Breast epithelium (tissue), 4 donors: ENCODE measurements around the gene ST7. TPM values are rescaled to one million over a fixed set of nuclear protein-coding genes. Genes with fewer than 3 reads are reported as not detected.

Experiments used
- DNase-seq, 2 donors: peaks; one replicate each; pipeline ENCODE4 v3.0.0-alpha.2; 2019; ENCODE audit warnings: low spot score in 2 of 2
- H3K27ac ChIP-seq, 2 donors: fragments of 200-600 bp; sonication (generic) in 1 of 2; one replicate each; pipeline ENCODE4 v1.5.1; 2016 to 2019; ENCODE audit warnings: mild to moderate bottlenecking in 1 of 2
- H3K27me3 ChIP-seq, 2 donors: fragments of 200-600 bp; sonication (generic) in 1 of 2; one replicate each; pipeline versions ENCODE4 v1.5.1 to v1.6.0; 2017 to 2019; ENCODE audit warnings: control low read depth in 1 of 2, mild to moderate bottlenecking in 1 of 2
- H3K36me3 ChIP-seq: fragments of 200-600 bp; one replicate; pipeline ENCODE4 v1.5.1; 2019
- H3K4me1 ChIP-seq, 2 donors: fragments of 200-600 bp; sonication (generic); one replicate each; pipeline ENCODE4 v1.5.1; 2016 to 2019; ENCODE audit warnings: control low read depth in 1 of 2
- H3K4me3 ChIP-seq, 3 donors: fragments of 200-600 bp; sonication (generic); 1 replicate in 2 of 3; 2 replicates in 1 of 3; pipeline ENCODE4 v1.5.1; 2016 to 2019; ENCODE audit warnings: mild to moderate bottlenecking in 3 of 3, moderate library complexity in 2 of 3
- H3K9me3 ChIP-seq, 2 donors: fragments of 200-600 bp; sonication (generic) in 1 of 2; one replicate each; pipeline ENCODE4 v1.5.1; 2016 to 2019; ENCODE audit warnings: control low read depth in 1 of 2
- CTCF ChIP-seq, 3 donors: fragments of 450-650 bp; IDR thresholded peaks; one replicate each; pipeline ENCODE4 v1.5.1; 2016 to 2017; ENCODE audit warnings: antibody characterized with exemption in 3 of 3, mild to moderate bottlenecking in 3 of 3, moderate library complexity in 3 of 3
- POLR2A ChIP-seq: fragments of 450-650 bp; IDR thresholded peaks from one replicate; pipeline ENCODE4 v1.6.1; 2016; ENCODE audit warnings: antibody characterized with exemption, mild to moderate bottlenecking, moderate library complexity
- POLR2AphosphoS5 ChIP-seq, 3 donors: sonication (generic); formaldehyde crosslinking; IDR thresholded peaks; one replicate each; pipeline ENCODE4 v1.6.1; 2017; ENCODE audit warnings: antibody characterized with exemption in 3 of 3
- intact Hi-C: fragments of 100-400 bp; cut with DNase I; formaldehyde crosslinking; loops from one replicate; pipeline ENCODE4 v1.15.1; 2023; ENCODE audit warnings: low total_unique reads
- total RNA-seq, 3 donors: library from RNA; depleted of rRNA; stranded (reverse); fragments of >200 nt; gene quantifications; one replicate each; pipeline ENCODE4 v1.1.0, GENCODE V29; 2016

The ST7 gene
- total RNA-seq, 3 donors from 2014 or later, result 24.3 to 41.4 (median 27.5) TPM

GRCh38 chr7:117038408-117038807 is 85.1 kb downstream of the ST7 start:
- TF ChIP-seq POLR2AphosphoS5 (IDR thresholded peaks at IDR 0.05), result no peak
- TF ChIP-seq CTCF (IDR thresholded peaks at IDR 0.05), result no peak
- TF ChIP-seq POLR2A, result no peak
- Histone ChIP-seq H3K4me1 (no peaks in the 10 kb centered on the region), H3K36me3 (no peaks in the 10 kb centered on the region), H3K9me3 (no peaks in the 10 kb centered on the region), H3K27ac (no peak overlapping the region), H3K4me3 (no peak overlapping the region), H3K27me3 (no peaks in the 10 kb centered on the region)
- intact Hi-C loops, result no loop called here
- no peak for DNase-seq

DNA sequence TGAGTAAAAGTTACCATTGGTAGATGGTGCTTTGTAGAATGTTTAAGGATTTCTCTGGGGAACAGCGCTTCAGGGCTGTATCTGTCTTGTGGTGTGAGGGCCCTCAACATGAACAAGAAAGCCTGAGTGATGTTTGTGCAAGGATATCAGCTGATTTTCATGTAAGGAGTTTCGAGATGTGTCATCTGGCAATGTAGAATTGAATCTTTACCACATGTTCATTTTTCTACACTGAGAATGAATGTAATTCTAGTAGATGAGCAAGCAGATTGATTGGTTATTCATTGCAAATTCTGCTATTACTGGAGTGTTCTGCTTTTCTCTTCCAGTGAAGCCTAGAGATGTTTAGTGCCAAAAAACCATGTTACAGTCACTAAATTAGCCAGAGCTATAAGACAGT is 87.7 kb downstream of the ST7 start:
- Histone ChIP-seq H3K4me1 (no peaks in the 10 kb centered on the region), H3K4me3 (no peak overlapping the region), H3K27me3 (no peaks in the 10 kb centered on the region), H3K9me3 (no peaks in the 10 kb centered on the region), H3K36me3 (no peaks in the 10 kb centered on the region), H3K27ac (no peak overlapping the region)
- intact Hi-C loops, result no loop called here
- TF ChIP-seq CTCF (IDR thresholded peaks at IDR 0.05) (no peak), POLR2AphosphoS5 (IDR thresholded peaks at IDR 0.05) (no peak), POLR2A (no peak)
- DNase-seq, result no peak

GRCh38 chr7:117041822-117042221 is 88.5 kb downstream of the ST7 start:
- TF ChIP-seq POLR2A (no peak), POLR2AphosphoS5 (IDR thresholded peaks at IDR 0.05) (no peak), CTCF (IDR thresholded peaks at IDR 0.05) (no peak)
- Histone ChIP-seq H3K27me3 (no peaks in the 10 kb centered on the region), H3K4me3 (no peak overlapping the region), H3K27ac (no peak overlapping the region), H3K36me3 (no peaks in the 10 kb centered on the region), H3K4me1 (no peaks in the 10 kb centered on the region), H3K9me3 (no peaks in the 10 kb centered on the region)
- no peak for DNase-seq
- intact Hi-C loops, result no loop called here

GRCh38 chr7:117043108-117043825 is 90.0 kb downstream of the ST7 start:
- H3K4me1 ChIP-seq, result peaks cover 0 to 10% of the 10 kb centered on the region in 2 donors
- no peaks in the 10 kb centered on the region for H3K9me3 ChIP-seq
- intact Hi-C loops, result no loop called here
- H3K27me3 ChIP-seq, result no peaks in the 10 kb centered on the region
- TF ChIP-seq CTCF (IDR thresholded peaks at IDR 0.05) (no peak), POLR2AphosphoS5 (IDR thresholded peaks at IDR 0.05) (no peak), POLR2A (no peak)
- no peak overlapping the region for H3K27ac ChIP-seq
- H3K36me3 ChIP-seq, result no peaks in the 10 kb centered on the region
- no peak for DNase-seq
- no peak overlapping the region for H3K4me3 ChIP-seq

DNA sequence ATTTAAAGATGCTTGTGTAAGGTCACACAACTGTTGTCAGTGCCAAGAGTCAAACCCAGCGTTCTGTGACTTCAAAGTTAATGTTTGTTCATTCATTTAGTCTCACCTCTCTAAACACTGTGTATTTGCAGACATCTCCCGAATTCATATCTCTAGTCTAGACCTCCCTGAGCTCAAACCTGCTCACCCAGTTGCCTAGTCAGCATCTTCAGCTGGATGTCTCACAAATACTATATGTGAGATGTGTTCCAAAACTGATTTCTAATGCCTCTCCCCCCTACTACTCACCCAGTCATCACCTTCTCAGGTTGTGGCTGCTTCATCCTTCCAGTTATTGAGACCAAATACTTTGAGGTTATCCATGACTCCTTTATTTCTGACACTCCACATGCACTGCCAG is 91.4 kb downstream of the ST7 start:
- intact Hi-C loops, result no loop called here

More for the DNA sequence above, 91.4 kb downstream of the ST7 start:
- no peaks in the 10 kb centered on the region for H3K27me3 ChIP-seq
- peaks cover 0 to 10% of the 10 kb centered on the region in 2 donors for H3K4me1 ChIP-seq
- H3K4me3 ChIP-seq, result no peak overlapping the region
- H3K9me3 ChIP-seq, result no peaks in the 10 kb centered on the region
- TF ChIP-seq CTCF (IDR thresholded peaks at IDR 0.05) (no peak), POLR2A (no peak), POLR2AphosphoS5 (IDR thresholded peaks at IDR 0.05) (no peak)
- H3K36me3 ChIP-seq, result no peaks in the 10 kb centered on the region
- no peak overlapping the region for H3K27ac ChIP-seq
- DNase-seq, result no peak
